Activated CD4-positive, alpha-beta T cell treated with anti-CD3 and anti-CD28 coated beads, Interleukin-2, amount 50 U/mL, for 1 hour (primary cell): ENCODE measurements around the gene LSM14A.

Source experiments
- DNase-seq: peaks from one replicate; pipeline ENCODE4 v3.0.0-alpha.2; 2020

Gene LSM14A

DNA sequence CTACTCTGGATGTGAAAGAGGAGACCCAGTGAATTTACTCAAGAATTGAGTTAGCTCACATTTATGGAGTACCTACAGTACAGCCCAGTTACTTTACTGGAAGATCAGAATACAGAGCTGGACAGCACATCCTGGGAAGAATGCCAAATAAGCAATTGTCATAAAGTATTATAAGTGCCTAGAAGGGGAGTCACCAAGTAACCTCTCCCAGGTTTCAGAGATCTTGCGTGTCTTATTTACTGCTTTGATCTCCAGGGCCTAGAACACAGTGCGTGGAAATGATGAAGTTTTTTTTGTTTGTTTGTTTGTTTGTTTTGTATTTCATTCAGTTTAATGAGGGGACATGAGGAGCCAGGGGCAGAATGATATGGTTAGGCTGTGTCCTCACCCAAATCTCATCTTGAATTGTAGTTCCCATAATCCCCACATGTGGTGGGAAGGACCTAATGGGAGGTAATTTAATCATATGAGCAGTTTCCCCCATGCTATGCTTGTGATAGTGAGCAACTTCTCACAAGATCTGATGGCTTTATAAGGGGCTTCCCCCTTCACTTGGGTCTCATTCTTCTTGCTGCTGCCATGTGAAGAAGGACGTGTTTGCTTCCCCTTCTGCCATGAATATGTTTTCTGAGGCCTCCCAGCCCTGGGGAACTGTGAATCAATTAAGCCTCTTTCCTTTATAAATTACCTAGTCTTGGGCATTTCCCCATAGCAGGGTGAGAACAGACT, 87.2 kb downstream of the LSM14A start:
- DNase-seq = no peak

- DNase-seq = no peak
Observed at GRCh38 chr19:34260771-34261173, 88.5 kb downstream of the LSM14A start.

- DNase-seq = no peak
Observed at GRCh38 chr19:34261334-34262109, 89.2 kb downstream of the LSM14A start.

GRCh38 chr19:34263745-34264237, 91.5 kb downstream of the LSM14A start:
- no peak for DNase-seq

DNA sequence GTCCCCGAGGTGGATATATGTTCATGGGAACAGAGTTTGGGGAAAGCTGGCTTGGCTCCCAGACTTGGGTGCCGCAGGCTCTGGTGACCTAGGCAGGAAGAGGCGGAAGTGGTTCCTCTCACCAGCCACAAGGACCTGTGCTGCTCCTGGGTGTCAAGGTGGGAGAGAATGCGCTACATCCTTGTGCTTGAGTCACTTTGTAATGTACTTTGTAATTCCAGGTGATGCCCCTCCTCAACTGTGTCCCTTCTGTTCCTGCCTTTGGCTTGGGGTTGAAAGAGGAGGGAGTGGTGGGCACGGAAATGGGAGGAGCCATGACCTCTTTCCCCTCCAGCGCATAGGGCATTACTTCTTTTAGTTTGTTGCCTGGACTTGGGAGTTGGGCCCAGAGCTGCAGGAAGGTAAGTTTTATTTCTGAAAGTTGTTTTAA, 92.9 kb downstream of the LSM14A start:
- DNase-seq = no peak

DNA sequence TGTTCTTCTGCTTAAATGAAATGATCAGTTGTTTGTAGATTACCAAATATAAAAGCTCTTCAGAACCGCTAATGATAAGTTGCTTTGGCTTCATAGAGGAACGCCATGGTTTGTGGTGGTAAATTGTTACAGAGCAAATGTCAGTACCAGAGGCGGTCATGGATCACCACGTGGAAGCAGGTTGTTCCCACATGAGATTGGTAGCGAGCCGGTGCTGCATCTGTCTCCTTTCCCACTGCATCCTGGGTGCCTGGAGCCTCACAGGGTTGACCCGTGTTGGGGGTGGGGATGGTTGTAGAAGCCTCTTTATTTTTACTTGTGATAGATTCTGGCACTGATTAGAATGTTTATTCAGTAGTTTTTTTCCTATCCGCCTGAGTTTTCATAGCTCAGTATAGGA, 96.8 kb downstream of the LSM14A start:
- no peak for DNase-seq

GRCh38 chr19:34269489-34269888, 97.2 kb downstream of the LSM14A start:
- DNase-seq = no peak

GRCh38 chr19:34269968-34270621, 97.8 kb downstream of the LSM14A start:
- DNase-seq = peak; percentile 69

- DNase-seq = no peak
Observed at GRCh38 chr19:34273121-34273520, 100.8 kb downstream of the LSM14A start.

GRCh38 chr19:34274284-34274826, 102.1 kb downstream of the LSM14A start:
- DNase-seq = no peak

- no peak for DNase-seq
Observed at GRCh38 chr19:34274827-34275625, 102.7 kb downstream of the LSM14A start.

DNA sequence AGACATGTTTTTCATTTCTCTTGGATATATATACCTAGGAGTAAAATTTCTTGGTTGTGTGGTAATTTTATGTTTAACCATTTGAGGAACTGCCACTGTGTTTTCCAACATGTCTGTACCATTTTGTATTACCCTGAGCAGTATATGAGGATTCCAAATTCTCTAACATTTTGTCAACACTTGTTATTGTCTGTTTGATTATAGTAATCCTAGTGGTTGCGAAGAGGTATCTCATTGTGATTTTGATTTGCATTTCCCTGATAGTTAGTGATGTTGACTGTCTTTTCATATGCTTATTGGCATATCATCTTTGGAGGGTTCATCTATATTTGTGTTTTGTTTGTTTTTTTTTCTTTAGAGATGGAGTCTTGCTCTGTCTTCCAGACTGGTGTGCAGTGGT, 103.4 kb downstream of the LSM14A start:
- no peak for DNase-seq

DNA sequence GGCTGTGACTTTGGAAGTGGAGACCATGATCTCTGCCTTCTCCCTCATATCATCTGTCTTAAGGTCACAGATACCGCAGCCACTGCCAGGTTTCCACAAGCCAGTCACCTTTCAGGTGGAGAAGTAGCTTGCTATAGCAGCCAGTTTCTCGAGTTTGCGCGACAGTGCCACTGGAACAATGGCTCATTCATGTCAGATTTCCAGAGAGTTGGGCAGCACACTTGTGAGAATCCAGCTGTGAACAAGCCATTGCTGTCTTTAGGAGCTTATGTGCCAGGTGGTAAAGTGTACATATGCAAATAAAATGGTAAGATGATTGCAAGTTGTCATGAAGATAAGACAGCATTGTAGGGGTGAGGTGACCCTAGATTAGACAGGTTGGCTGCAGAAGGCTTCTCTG, 104.3 kb downstream of the LSM14A start:
- DNase-seq = no peak

DNA sequence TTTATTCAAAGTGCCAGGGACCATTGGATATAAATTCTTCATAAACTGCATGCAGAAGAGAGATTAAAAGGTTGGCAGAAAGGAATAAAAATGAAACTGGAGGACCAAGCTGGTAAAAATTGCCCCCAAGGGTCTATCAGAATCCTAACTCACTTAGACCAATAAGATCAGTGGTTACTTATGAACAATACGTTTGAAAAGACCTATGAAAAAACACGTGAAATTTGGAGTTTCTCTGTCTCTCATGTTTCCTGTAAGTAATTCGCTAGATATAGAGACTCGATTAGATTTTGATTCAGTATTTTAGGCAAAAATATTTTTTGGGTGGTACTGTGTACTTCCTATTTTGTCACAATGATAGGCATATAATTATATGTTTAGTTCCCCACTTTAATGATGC, 104.9 kb downstream of the LSM14A start:
- no peak for DNase-seq

DNA sequence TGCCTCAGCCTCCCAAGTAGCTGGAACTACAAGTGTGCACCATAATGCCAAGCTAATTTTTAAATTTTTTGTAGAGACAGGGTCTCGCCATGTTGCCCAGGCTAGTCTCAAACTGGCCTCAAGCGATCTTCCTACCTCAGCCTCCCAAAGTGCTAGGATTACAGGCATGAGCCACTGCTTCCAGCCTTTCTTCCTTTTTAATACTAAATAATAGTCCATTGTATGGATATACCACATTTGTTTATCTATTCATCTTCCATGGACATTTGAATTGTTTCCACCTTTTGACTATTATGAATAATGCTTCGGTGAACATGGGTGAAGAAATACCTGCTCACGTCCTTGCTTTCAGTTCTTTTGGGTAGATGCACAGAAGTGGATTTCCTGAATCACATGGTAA, 106.5 kb downstream of the LSM14A start:
- no peak for DNase-seq
